ENCODE measurements around the gene DTHD1. TPM values are rescaled to one million over a fixed set of nuclear protein-coding genes. Genes with fewer than 3 reads are reported as not detected.

Gene DTHD1
- total and polyA plus RNA-seq, 2 donors (not counting 3 experiments of a cell fraction or from before 2014, with no cell fraction given), result not detected

- no TSS peak for BruUV-seq (replicated peaks)
- Histone ChIP-seq H3K4me3 (replicated peaks in 1 of 3; ENCODE audit: insufficient read depth in 1 of 3, low read depth in 1 of 3, low read length in 3 of 3) (no peak overlapping the region), H2AFZ (ENCODE audit: low read depth, low read length) (no peak overlapping the region), H3K36me3 (ENCODE audit: control insufficient read depth in 2 of 2, extremely low read depth in 1 of 2, insufficient read depth in 2 of 2, low read length in 2 of 2) (no peaks in the 10 kb centered on the region), H3K9me1 (replicated peaks; ENCODE audit: control insufficient read depth, extremely low read depth, insufficient read depth, low read length) (no peaks in the 10 kb centered on the region), H3K4me1 (ENCODE audit: control insufficient read depth, extremely low read depth, insufficient read depth, low read length) (no peaks in the 10 kb centered on the region), H3K9me3 (replicated peaks; ENCODE audit: control insufficient read depth, insufficient read depth, low read length) (no peaks in the 10 kb centered on the region), H3K4me2 (ENCODE audit: insufficient read depth, low read length) (no peak overlapping the region), H3K27ac (ENCODE audit: insufficient read depth, low read depth, low read length) (no peak overlapping the region), H3K9ac (replicated peaks; ENCODE audit: extremely low read depth, insufficient read depth, low read length) (no peak overlapping the region), H4K20me1 (replicated peaks; ENCODE audit: control insufficient read depth, extremely low read depth, insufficient read depth, low read length) (no peaks in the 10 kb centered on the region), H3K79me2 (ENCODE audit: control insufficient read depth, insufficient read depth, low read length) (no peaks in the 10 kb centered on the region), H3K27me3 (ENCODE audit: control insufficient read depth in 2 of 2, insufficient read depth in 2 of 2, low read length in 2 of 2) (no peaks in the 10 kb centered on the region)
- intact Hi-C loops (cut with micrococcal nuclease) (no loop called here), dilution Hi-C loops (cut with MboI; ENCODE audit: extremely low pct_ligation_motif_present, low sequenced_read_pairs) (no loop called here)
- ChIA-PET CTCF (no interaction called here), POLR2A (no interaction called here)
- DNase-seq (ENCODE audit: low read depth, low spot score) (no peak), FAIRE-seq (no peak)
- TF ChIP-seq POLR2AphosphoS5 (IDR thresholded peaks at IDR 0.05; ENCODE audit: insufficient read depth, low read depth, low read length) (no peak), MYC (IDR thresholded peaks at IDR 0.05; ENCODE audit: low read depth, low read length) (no peak)
Measured at GRCh38 chr4:36304138-36304681, 22.8 kb downstream of the DTHD1 start.

GRCh38 chr4:36308150-36308549 lies 26.7 kb downstream of the DTHD1 start:
- H3K36me3 ChIP-seq (ENCODE audit: control insufficient read depth in 2 of 2, extremely low read depth in 1 of 2, insufficient read depth in 2 of 2, low read length in 2 of 2), result no peaks in the 10 kb centered on the region
- no peak for FAIRE-seq
- no peak overlapping the region for H3K4me3 ChIP-seq (replicated peaks in 1 of 3; ENCODE audit: insufficient read depth in 1 of 3, low read depth in 1 of 3, low read length in 3 of 3)
- intact Hi-C loops (cut with micrococcal nuclease) (no loop called here), dilution Hi-C loops (cut with MboI; ENCODE audit: extremely low pct_ligation_motif_present, low sequenced_read_pairs) (no loop called here)
- no peak overlapping the region for H2AFZ ChIP-seq (ENCODE audit: low read depth, low read length)
- ChIA-PET POLR2A (no interaction called here), CTCF (no interaction called here)
- no peaks in the 10 kb centered on the region for H3K9me1 ChIP-seq (replicated peaks; ENCODE audit: control insufficient read depth, extremely low read depth, insufficient read depth, low read length)
- no peaks in the 10 kb centered on the region for H3K9me3 ChIP-seq (replicated peaks; ENCODE audit: control insufficient read depth, insufficient read depth, low read length)
- no peak overlapping the region for H3K27ac ChIP-seq (ENCODE audit: insufficient read depth, low read depth, low read length)
- no peaks in the 10 kb centered on the region for H3K79me2 ChIP-seq (ENCODE audit: control insufficient read depth, insufficient read depth, low read length)
- no peak for DNase-seq (ENCODE audit: low read depth, low spot score)
- TF ChIP-seq POLR2A (IDR thresholded peaks at IDR 0.05; ENCODE audit: low read depth, low read length), result no peak
- no peak for TF ChIP-seq GATA2 (IDR thresholded peaks at IDR 0.05; ENCODE audit: insufficient read depth, insufficient read length, low read depth, low read length)
- no peak for TF ChIP-seq EZH2 (IDR thresholded peaks at IDR 0.05; ENCODE audit: borderline replicate concordance, low read depth, low read length, severe bottlenecking)
- H3K4me2 ChIP-seq (ENCODE audit: insufficient read depth, low read length), result no peak overlapping the region
- no peak overlapping the region for H3K9ac ChIP-seq (replicated peaks; ENCODE audit: extremely low read depth, insufficient read depth, low read length)
- H3K4me1 ChIP-seq (ENCODE audit: control insufficient read depth, extremely low read depth, insufficient read depth, low read length), result no peaks in the 10 kb centered on the region
- no TSS peak for BruUV-seq (replicated peaks)
- no peaks in the 10 kb centered on the region for H4K20me1 ChIP-seq (replicated peaks; ENCODE audit: control insufficient read depth, extremely low read depth, insufficient read depth, low read length)
- no peaks in the 10 kb centered on the region for H3K27me3 ChIP-seq (ENCODE audit: control insufficient read depth in 2 of 2, insufficient read depth in 2 of 2, low read length in 2 of 2)
